Bone marrow (tissue), 2 donors: ENCODE results near the gene JAK2.

Source experiments
- DNase-seq, 2 donors: peaks; one replicate each; lab custom pipeline; 2025; lab: John Stamatoyannopoulos, UW

The JAK2 gene

GRCh38 chr9:5140151-5140550, 155.1 kb downstream of the JAK2 start:
- no peak for DNase-seq

- DNase-seq, result no peak
Measured at GRCh38 chr9:5144217-5144616, 159.1 kb downstream of the JAK2 start.

- no peak for DNase-seq
Measured at GRCh38 chr9:5146241-5146640, 161.2 kb downstream of the JAK2 start.
